Measurements from ENCODE around the gene ABCA12. TPM values are rescaled to one million over a fixed set of nuclear protein-coding genes. Genes with fewer than 3 reads are reported as not detected.

ABCA12 gene
- polyA plus RNA-seq, 1 of the 3 experiments (the other 2 are of a cell fraction), result 0.07 TPM

GRCh38 chr2:214904176-214904575 lies 234.2 kb downstream of the ABCA12 start:
- H3K27ac ChIP-seq (ENCODE audit: low read depth in 2 of 2, low read length in 1 of 2), result no peak overlapping the region
- no peaks in the 10 kb centered on the region for H3K9me2 ChIP-seq
- H3K27me3 ChIP-seq (ENCODE audit: insufficient read depth), result no peaks in the 10 kb centered on the region
- TF ChIP-seq NRF1 (IDR thresholded peaks at IDR 0.05; ENCODE audit: low read depth, low read length), result no peak
- TF ChIP-seq TCF12 (IDR thresholded peaks at IDR 0.05), result no peak
- TF ChIP-seq JUND (IDR thresholded peaks at IDR 0.05), result no peak
- TF ChIP-seq RFX5 (IDR thresholded peaks at IDR 0.05; ENCODE audit: low read length), result no peak
- ChIA-PET POLR2A (no interaction called here), CTCF (interaction anchor here (1.0 kb wide), 1 partner anchor 178 kb away, joined by 3 read pairs; no protein-coding TSS in a partner anchor)
- H3K36me3 ChIP-seq (replicated peaks in 1 of 2; ENCODE audit: control insufficient read depth in 1 of 2, insufficient read depth in 2 of 2, low read length in 1 of 2), result no peaks in the 10 kb centered on the region
- no peak overlapping the region for H3K9ac ChIP-seq
- no peaks in the 10 kb centered on the region for H3K79me2 ChIP-seq (ENCODE audit: insufficient read depth)
- DNase-seq, result no peak
- H3K4me3 ChIP-seq (ENCODE audit: low read depth in 2 of 2, low read length in 1 of 2), result no peak overlapping the region
- H3K4me2 ChIP-seq, result no peak overlapping the region
- H2AFZ ChIP-seq (ENCODE audit: low read depth), result no peak overlapping the region
- 48% methylated on average over 1 of the region's 1 CpG for WGBS (ENCODE audit: low lambda C conversion rate)
- no peaks in the 10 kb centered on the region for H3K9me3 ChIP-seq
- no peaks in the 10 kb centered on the region; a peak in 1 of 4 replicates for H3K4me1 ChIP-seq (ENCODE audit: control insufficient read depth in 1 of 2, insufficient read depth in 2 of 2, low read depth in 1 of 2, low read length in 1 of 2)
- no peaks in the 10 kb centered on the region for H3F3A ChIP-seq (replicated peaks; ENCODE audit: insufficient read depth)
- no peaks in the 10 kb centered on the region for H4K20me1 ChIP-seq (ENCODE audit: insufficient read depth)

GRCh38 chr2:214902286-214902685 lies 236.1 kb downstream of the ABCA12 start:
- Histone ChIP-seq H2AFZ (ENCODE audit: low read depth) (no peak overlapping the region), H3F3A (replicated peaks; ENCODE audit: insufficient read depth) (no peaks in the 10 kb centered on the region), H3K27me3 (ENCODE audit: insufficient read depth) (no peaks in the 10 kb centered on the region), H3K9me3 (no peaks in the 10 kb centered on the region), H3K79me2 (ENCODE audit: insufficient read depth) (no peaks in the 10 kb centered on the region), H3K9ac (no peak overlapping the region), H3K4me1 (ENCODE audit: control insufficient read depth in 1 of 2, insufficient read depth in 2 of 2, low read depth in 1 of 2, low read length in 1 of 2) (no peaks in the 10 kb centered on the region; a peak in 1 of 4 replicates), H3K4me2 (no peak overlapping the region), H3K4me3 (ENCODE audit: low read depth in 2 of 2, low read length in 1 of 2) (no peak overlapping the region), H3K36me3 (replicated peaks in 1 of 2; ENCODE audit: control insufficient read depth in 1 of 2, insufficient read depth in 2 of 2, low read length in 1 of 2) (no peaks in the 10 kb centered on the region), H3K9me2 (no peaks in the 10 kb centered on the region), H3K27ac (ENCODE audit: low read depth in 2 of 2, low read length in 1 of 2) (no peak overlapping the region; a peak in 1 of 4 replicates), H4K20me1 (ENCODE audit: insufficient read depth) (no peaks in the 10 kb centered on the region)
- ChIA-PET CTCF (interaction anchor here (1.3 kb wide), 2 partner anchors 17 to 242 kb away, joined by 3 to 5 read pairs; no protein-coding TSS in a partner anchor), POLR2A (interaction anchor here (0.5 kb wide), 1 partner anchor 89 kb away, joined by 7 read pairs; no protein-coding TSS in a partner anchor)
- DNase-seq, result peak; percentile 49
- 38% methylated on average over 5 of the region's 5 CpGs for WGBS (ENCODE audit: low lambda C conversion rate)
- 0 out of 2 replicates have a peak, but pooled peaks have one; percentile 8 for TF ChIP-seq GATA2 (CRISPR knock-in tag; IDR thresholded peaks at IDR 0.05)
- peak in 1 of 2 experiments; percentile 44; a peak in 1 of 4 replicates for TF ChIP-seq EP300 (IDR thresholded peaks at IDR 0.05; ENCODE audit: borderline replicate concordance in 1 of 2, low read depth in 1 of 2, low read length in 1 of 2)
- TF ChIP-seq MEF2A (IDR thresholded peaks at IDR 0.05; ENCODE audit: borderline replicate concordance, low read depth), result no peak
- no peak for TF ChIP-seq EZH2phosphoT487 (IDR thresholded peaks at IDR 0.05; ENCODE audit: borderline replicate concordance, low read depth)
- no peak for TF ChIP-seq SMC3 (IDR thresholded peaks at IDR 0.05; ENCODE audit: low read depth, low read length)
- TF ChIP-seq TAF1 (IDR thresholded peaks at IDR 0.05; ENCODE audit: borderline replicate concordance, low read depth, low read length), result no peak
- no peak for TF ChIP-seq CTCF (IDR thresholded peaks at IDR 0.05)
- TF ChIP-seq POLR2AphosphoS5 (IDR thresholded peaks at IDR 0.05; ENCODE audit: low read depth, low read length), result no peak
- TF ChIP-seq GABPA (IDR thresholded peaks at IDR 0.05; ENCODE audit: low read depth), result no peak
- TF ChIP-seq TEAD4 (IDR thresholded peaks at IDR 0.05; ENCODE audit: borderline replicate concordance, insufficient read depth), result no peak
- TF ChIP-seq FOXM1 (IDR thresholded peaks at IDR 0.05; ENCODE audit: low read depth), result no peak
- no peak for TF ChIP-seq USF1 (IDR thresholded peaks at IDR 0.05; ENCODE audit: borderline replicate concordance, low read depth)
- TF ChIP-seq YY1 (IDR thresholded peaks at IDR 0.05; ENCODE audit: low read depth), result no peak
- TF ChIP-seq RCOR1 (IDR thresholded peaks at IDR 0.05; ENCODE audit: low read length), result 0 out of 2 replicates have a peak, but pooled peaks have one; percentile 9
- no peak for TF ChIP-seq ELF1 (IDR thresholded peaks at IDR 0.05)
- no peak for TF ChIP-seq USF2 (IDR thresholded peaks at IDR 0.05; ENCODE audit: borderline replicate concordance, low read depth, low read length)
- TF ChIP-seq MAX (IDR thresholded peaks at IDR 0.05; ENCODE audit: low read depth), result no peak
